Activated CD4-positive, alpha-beta T cell treated with anti-CD3 and anti-CD28 coated beads, Interleukin-2, amount 10 ng/mL, durations not matched to agents 7 days and 5 days (primary cell): ENCODE data around the gene TPK1. TPM values are rescaled to one million over a fixed set of nuclear protein-coding genes. Genes with fewer than 3 reads are reported as not detected.
"Not testable (repeated sequence)": the region's sequence is repeated elsewhere in the genome, so short reads cannot be mapped to it uniquely, and the experiment has no call there.

Source experiments
- CTCF ChIA-PET: fragments of 350-600 bp; sonication (Branson Sonifier 250); formaldehyde crosslinking; loops from one replicate; lab custom pipeline; 2021; ENCODE audit warnings: antibody characterized with exemption; lab: Charles Lee
- POLR2A ChIA-PET: fragments of 350-600 bp; sonication (Branson Sonifier 250); formaldehyde crosslinking; loops from one replicate; lab custom pipeline; 2021; ENCODE audit warnings: antibody characterized with exemption; lab: Charles Lee
- DNase-seq: peaks from one replicate; pipeline ENCODE4 v3.0.0-alpha.2; 2020
- H3K27ac Mint-ChIP-seq: one replicate; pipeline ENCODE4 v1.8.0; 2021; ENCODE audit warnings: mild to moderate bottlenecking, moderate library complexity, mixed read lengths
- H3K27me3 Mint-ChIP-seq: one replicate; pipeline ENCODE4 v1.8.0; 2021; ENCODE audit warnings: mixed read lengths
- H3K36me3 Mint-ChIP-seq: one replicate; pipeline ENCODE4 v1.8.0; 2021; ENCODE audit warnings: low read depth, mixed read lengths
- H3K4me1 Mint-ChIP-seq: one replicate; pipeline ENCODE4 v1.8.0; 2021; ENCODE audit warnings: mixed read lengths
- H3K4me3 Mint-ChIP-seq: one replicate; pipeline ENCODE4 v1.8.0; 2021; ENCODE audit warnings: mild to moderate bottlenecking, moderate library complexity, mixed read lengths
- H3K9me3 Mint-ChIP-seq: one replicate; pipeline ENCODE4 v1.8.0; 2021; ENCODE audit warnings: mixed read lengths
- total RNA-seq, 2 experiments: library from RNA; stranded (reverse); gene quantifications; one replicate each; pipeline ENCODE4 v1.2.3, GENCODE V29; 2021

TPK1 gene
- total RNA-seq, 2 experiments from 2014 or later, result 11.8 to 13.2 TPM

DNA sequence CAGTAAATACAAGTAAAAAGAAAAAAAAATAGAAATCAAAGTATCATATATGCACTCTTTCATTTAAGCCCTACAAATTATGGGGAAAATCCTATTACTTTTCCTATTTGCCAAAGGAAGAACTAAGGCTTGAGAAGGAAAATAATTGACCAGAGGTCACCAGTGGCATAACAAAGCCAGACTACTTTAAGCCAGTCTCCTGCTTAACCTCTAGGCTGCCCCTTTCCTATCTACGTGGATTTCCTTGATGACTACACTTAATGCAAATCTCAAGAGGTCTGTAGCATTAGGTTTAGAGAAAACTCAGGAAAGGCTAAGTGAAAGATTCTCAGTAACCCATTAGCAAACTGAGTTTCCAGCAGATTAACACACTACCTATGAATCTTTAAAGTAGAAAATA lies 49.8 kb downstream of the TPK1 start:
- H3K4me3 Mint-ChIP-seq, result no peak overlapping the region
- ChIA-PET CTCF (interaction anchor here (0.6 kb wide), 1 partner anchor 49 kb away, joined by 3 read pairs; the partner anchor contains the start of gene TPK1), POLR2A (no interaction called here)
- H3K36me3 Mint-ChIP-seq, result no peaks in the 10 kb centered on the region
- H3K4me1 Mint-ChIP-seq, result peaks cover 2% of the 10 kb centered on the region
- DNase-seq, result no peak
- H3K27me3 Mint-ChIP-seq, result no peaks in the 10 kb centered on the region
- H3K27ac Mint-ChIP-seq, result no peak overlapping the region
- H3K9me3 Mint-ChIP-seq, result no peaks in the 10 kb centered on the region

DNA sequence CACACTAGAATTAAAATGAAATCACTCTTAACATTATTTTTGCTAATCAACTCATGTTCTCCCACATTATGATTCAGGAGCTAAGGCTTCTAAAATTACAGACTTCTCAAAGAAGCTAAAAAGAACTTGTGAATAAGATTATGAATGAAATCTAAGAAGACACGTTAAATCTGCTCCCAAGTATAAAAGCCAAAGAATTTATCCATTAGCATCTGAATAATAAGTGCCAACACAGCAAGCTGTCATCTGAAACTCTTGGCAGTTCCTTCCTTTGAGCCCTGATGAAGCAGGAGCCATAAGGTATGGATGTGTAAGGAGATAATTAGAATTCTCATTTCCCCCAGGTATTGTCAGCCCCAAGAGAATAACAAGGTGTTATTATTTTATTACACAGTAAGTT lies 50.3 kb downstream of the TPK1 start:
- Mint-ChIP-seq H3K4me3 (no peak overlapping the region), H3K4me1 (peaks cover 2% of the 10 kb centered on the region), H3K27ac (no peak overlapping the region), H3K9me3 (no peaks in the 10 kb centered on the region), H3K27me3 (no peaks in the 10 kb centered on the region), H3K36me3 (no peaks in the 10 kb centered on the region)
- POLR2A ChIA-PET, result no interaction called here
- DNase-seq, result no peak
- CTCF ChIA-PET, result no interaction called here

DNA sequence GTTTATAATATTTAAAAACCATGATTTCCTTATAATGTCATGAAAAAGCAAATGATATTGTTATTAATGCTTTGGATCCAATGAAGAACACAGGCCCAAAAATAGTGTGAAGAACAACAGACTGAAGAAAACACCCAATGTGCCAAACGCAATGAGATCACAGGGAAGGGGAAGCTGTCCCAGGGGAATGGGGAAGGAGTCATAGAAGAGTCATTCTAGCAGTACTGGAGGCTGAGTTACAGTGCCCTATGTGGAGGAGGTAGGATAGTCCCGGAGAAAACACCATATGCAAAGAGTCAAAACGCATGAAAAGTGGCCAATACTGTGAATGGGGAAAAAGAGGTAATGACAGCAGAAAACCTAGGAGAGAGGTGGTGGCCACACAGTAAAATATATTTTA lies 50.9 kb downstream of the TPK1 start:
- H3K36me3 Mint-ChIP-seq, result no peaks in the 10 kb centered on the region
- H3K4me3 Mint-ChIP-seq, result no peak overlapping the region
- H3K4me1 Mint-ChIP-seq, result peaks cover 2% of the 10 kb centered on the region
- DNase-seq, result no peak
- no peak overlapping the region for H3K27ac Mint-ChIP-seq
- H3K27me3 Mint-ChIP-seq, result no peaks in the 10 kb centered on the region
- H3K9me3 Mint-ChIP-seq, result no peaks in the 10 kb centered on the region
- POLR2A ChIA-PET, result no interaction called here
- CTCF ChIA-PET, result interaction anchor here (0.6 kb wide), 1 partner anchor 57 kb away, joined by 4 read pairs; no protein-coding TSS in a partner anchor

DNA sequence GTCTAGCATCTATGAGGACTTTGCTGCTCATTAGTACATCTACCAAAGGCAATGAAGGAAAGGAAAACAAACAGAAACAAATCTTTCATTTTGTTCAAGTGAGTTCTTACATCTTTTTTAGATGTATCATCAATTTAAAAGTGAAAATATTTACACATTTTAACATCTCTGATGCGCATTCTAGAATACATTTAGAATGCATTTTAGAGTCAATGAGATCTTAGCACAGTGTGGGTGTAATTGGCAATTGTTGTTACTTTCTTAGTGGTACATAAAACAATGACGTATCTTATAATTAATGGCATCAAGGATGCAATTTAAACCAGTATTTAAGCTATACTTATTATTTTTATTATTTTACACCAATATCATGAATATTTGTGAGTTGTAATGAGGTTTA lies 51.4 kb downstream of the TPK1 start:
- POLR2A ChIA-PET, result no interaction called here
- CTCF ChIA-PET, result interaction anchor here (0.6 kb wide), 1 partner anchor 57 kb away, joined by 4 read pairs; no protein-coding TSS in a partner anchor
- Mint-ChIP-seq H3K27ac (no peak overlapping the region), H3K27me3 (no peaks in the 10 kb centered on the region), H3K9me3 (no peaks in the 10 kb centered on the region), H3K36me3 (no peaks in the 10 kb centered on the region), H3K4me3 (no peak overlapping the region), H3K4me1 (peaks cover 2% of the 10 kb centered on the region)
- no peak for DNase-seq

DNA sequence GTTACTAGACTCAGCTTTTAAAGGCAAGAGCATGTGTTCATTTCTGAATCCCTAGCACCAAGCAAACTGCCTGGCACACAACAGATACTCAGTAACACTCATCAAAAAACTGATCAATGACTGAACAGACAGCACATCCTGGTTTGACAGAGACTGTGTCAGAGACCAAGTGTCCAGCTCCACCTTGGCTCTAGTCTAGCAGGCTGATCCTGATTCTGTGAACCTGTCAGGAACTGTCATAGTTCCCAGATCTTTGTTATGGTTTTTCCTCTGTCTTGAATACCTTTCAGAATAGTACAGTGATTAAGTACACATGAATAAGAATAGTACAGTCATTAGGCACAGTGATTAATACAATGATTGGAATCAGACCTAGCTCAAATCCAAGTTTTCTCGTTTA lies 53.0 kb downstream of the TPK1 start:
- no peaks in the 10 kb centered on the region for H3K27me3 Mint-ChIP-seq
- no peak for DNase-seq
- H3K9me3 Mint-ChIP-seq, result peaks cover 4% of the 10 kb centered on the region
- peaks cover 3% of the 10 kb centered on the region for H3K4me1 Mint-ChIP-seq
- no peak overlapping the region for H3K4me3 Mint-ChIP-seq
- H3K27ac Mint-ChIP-seq, result no peak overlapping the region
- POLR2A ChIA-PET, result no interaction called here
- H3K36me3 Mint-ChIP-seq, result no peaks in the 10 kb centered on the region
- CTCF ChIA-PET, result interaction anchor here (1.4 kb wide), 1 partner anchor 10 kb away, joined by 4 read pairs; no protein-coding TSS in a partner anchor

DNA sequence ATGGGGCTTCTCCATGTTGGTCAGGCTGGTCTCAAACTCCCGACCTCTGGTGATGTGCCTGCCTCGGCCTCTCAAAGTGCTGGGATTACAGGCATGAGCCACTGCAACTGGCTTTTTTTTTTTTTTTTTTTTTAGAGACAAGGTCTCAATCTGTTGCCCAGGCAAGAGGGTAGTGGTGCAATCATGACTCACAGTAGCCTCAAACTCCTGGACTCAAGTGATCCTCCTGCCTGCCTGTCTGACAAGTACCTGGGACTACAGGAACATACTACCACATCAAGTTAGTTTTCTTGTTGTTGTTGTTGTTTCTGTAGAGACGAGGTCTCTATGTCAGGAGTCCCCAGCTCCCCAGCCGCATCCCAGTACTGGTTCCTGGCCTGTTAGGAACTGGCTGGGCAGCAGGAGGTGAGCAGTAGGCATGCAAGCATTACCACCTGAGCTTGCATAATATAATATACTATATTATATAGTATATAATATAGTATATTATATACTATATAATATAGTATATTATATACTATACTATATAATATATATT lies 55.7 kb downstream of the TPK1 start:
- H3K4me3 Mint-ChIP-seq, result no peak overlapping the region
- ChIA-PET POLR2A (no interaction called here), CTCF (no interaction called here)
- peaks cover 6% of the 10 kb centered on the region for H3K9me3 Mint-ChIP-seq
- no peaks in the 10 kb centered on the region for H3K36me3 Mint-ChIP-seq
- no peak overlapping the region for H3K27ac Mint-ChIP-seq
- no peaks in the 10 kb centered on the region for H3K27me3 Mint-ChIP-seq
- H3K4me1 Mint-ChIP-seq, result peaks cover 17% of the 10 kb centered on the region
- no peak for DNase-seq

DNA sequence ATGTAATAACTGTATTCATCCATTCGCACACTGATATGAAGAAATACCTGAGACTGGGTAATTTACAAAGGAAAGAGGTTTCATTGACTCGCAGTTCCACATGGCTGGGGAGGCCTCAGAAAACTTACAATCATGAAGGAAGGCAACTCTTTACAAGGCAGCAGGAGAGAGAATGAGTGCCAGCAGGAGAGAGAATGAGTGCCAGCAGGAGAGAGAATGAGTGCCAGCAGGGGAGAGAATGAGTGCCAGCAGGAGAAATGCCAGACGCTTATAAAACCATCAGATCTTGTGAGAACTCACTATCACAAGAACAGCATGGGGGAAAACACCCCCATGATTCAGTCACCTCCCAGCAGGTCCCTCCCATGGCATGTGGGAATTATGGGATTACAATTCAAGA lies 58.0 kb downstream of the TPK1 start:
- H3K9me3 Mint-ChIP-seq, H3K4me3 Mint-ChIP-seq, H3K27me3 Mint-ChIP-seq, POLR2A ChIA-PET, DNase-seq, H3K36me3 Mint-ChIP-seq, H3K27ac Mint-ChIP-seq, CTCF ChIA-PET: not testable (repeated sequence)
- H3K4me1 Mint-ChIP-seq, result peaks cover 17% of the 10 kb centered on the region

DNA sequence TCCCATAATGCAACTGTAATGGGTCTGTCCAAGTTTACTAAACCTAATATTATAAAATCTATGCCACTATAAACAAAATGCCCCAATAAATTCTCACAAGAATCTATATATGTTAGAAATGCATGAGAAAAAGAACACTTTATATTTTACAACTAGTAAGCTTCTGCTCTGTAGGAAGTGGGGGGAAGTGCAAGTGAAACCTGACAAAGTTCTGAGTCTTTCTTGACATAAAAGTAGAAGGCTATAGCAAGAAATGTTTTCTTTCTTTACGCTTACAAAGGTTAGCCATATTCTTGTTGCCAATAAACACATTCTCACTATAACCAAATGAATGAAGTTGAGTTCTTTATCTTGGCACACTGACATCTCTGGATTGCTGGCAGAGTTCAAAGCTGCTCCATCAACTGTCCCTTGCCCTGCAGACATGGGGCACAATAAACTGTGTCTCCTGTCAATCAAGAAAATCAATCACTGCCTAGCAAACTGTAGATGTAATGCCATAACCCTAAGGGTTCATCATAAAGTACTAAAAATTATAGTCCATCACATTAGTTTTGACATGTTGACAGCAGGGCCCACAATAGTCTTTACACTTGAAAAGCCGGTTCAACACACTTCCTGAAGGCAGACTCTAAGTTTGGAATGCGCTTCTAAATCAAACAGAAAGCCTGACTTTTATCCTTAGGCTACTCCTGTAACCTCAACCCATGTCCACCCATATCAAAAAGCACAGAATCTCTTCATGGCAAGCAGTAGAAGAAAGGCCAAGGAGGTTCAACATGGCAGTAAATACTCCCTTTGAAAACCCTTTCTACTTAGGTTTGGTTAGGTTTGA lies 58.6 kb downstream of the TPK1 start:
- Mint-ChIP-seq H3K27ac (no peak overlapping the region), H3K4me3 (no peak overlapping the region), H3K9me3 (peaks cover 6% of the 10 kb centered on the region), H3K27me3 (no peaks in the 10 kb centered on the region), H3K4me1 (peaks cover 17% of the 10 kb centered on the region), H3K36me3 (no peaks in the 10 kb centered on the region)
- ChIA-PET CTCF (no interaction called here), POLR2A (no interaction called here)
- DNase-seq, result no peak

DNA sequence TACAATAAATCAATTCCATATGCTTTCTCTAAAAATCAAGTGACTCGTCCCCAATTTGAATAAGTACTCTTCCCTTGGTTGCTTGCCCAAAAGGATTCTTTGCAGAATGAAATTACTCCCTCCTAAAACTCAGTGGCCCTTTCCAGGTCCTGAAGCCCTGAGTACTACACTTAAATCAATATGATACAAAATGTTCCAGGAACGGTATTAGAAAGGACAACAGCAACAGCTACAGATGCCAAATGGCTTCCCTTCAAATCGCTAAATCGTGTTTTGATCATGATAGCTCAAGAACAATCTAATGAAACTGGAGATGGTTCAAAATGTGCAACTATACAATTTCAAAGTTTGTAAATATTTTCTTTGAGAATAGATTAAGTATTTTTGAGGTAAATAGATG lies 59.4 kb downstream of the TPK1 start:
- Mint-ChIP-seq H3K27ac (no peak overlapping the region), H3K27me3 (no peaks in the 10 kb centered on the region)
- POLR2A ChIA-PET, result no interaction called here

DNA sequence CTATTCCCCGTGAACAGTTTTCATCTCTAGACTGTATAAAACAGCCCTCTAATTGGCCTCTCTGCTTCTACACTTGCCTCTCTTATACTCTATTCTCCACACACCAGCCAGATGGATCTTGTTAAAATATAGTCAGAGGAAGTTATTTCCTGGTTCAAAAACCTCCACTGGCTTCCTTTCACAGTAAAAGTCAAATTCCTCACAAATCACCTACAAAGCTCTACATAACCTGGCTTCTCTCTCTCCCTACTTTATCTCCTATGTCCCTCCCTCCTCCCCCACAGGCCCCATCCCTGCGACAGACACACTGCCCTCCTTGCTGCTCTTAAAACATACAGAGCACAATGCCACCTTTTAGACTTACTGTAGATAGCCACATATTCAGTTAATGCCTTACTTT lies 60.1 kb downstream of the TPK1 start:
- peaks cover 17% of the 10 kb centered on the region for H3K4me1 Mint-ChIP-seq
- no peak overlapping the region for H3K4me3 Mint-ChIP-seq
- ChIA-PET POLR2A (no interaction called here), CTCF (no interaction called here)
- H3K9me3 Mint-ChIP-seq, result peaks cover 6% of the 10 kb centered on the region
- no peak for DNase-seq
- H3K27ac Mint-ChIP-seq, result peak overlapping the region; percentile 19
- H3K36me3 Mint-ChIP-seq, result no peaks in the 10 kb centered on the region
- H3K27me3 Mint-ChIP-seq, result no peaks in the 10 kb centered on the region

More for the DNA sequence above, 59.4 kb downstream of the TPK1 start:
- Mint-ChIP-seq H3K9me3 (peaks cover 6% of the 10 kb centered on the region), H3K4me3 (no peak overlapping the region), H3K36me3 (no peaks in the 10 kb centered on the region), H3K4me1 (peaks cover 17% of the 10 kb centered on the region)
- CTCF ChIA-PET, result no interaction called here
- no peak for DNase-seq

DNA sequence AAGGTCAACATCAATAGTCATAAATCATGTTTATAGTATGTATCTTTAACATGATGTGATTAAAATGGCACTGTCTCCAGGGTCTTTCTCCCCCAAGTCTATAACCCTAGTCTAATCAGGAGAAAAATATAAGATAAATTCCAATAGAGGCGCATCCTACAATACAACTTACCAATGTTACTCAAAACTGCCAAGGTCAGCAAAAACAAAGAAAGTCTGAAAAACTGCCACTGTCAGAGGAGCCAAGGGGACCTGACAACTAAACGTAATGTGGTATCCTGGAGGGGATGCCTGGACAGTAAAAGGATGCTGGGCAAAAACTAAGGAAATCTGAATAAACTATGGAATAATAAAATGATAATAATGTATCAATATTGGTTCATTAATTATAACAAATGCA lies 63.9 kb downstream of the TPK1 start:
- H3K4me3 Mint-ChIP-seq, result no peak overlapping the region
- ChIA-PET POLR2A (no interaction called here), CTCF (no interaction called here)
- no peaks in the 10 kb centered on the region for H3K27me3 Mint-ChIP-seq
- no peak overlapping the region for H3K27ac Mint-ChIP-seq
- no peak for DNase-seq
- no peaks in the 10 kb centered on the region for H3K36me3 Mint-ChIP-seq
- H3K4me1 Mint-ChIP-seq, result peaks cover 8% of the 10 kb centered on the region
- no peaks in the 10 kb centered on the region for H3K9me3 Mint-ChIP-seq

DNA sequence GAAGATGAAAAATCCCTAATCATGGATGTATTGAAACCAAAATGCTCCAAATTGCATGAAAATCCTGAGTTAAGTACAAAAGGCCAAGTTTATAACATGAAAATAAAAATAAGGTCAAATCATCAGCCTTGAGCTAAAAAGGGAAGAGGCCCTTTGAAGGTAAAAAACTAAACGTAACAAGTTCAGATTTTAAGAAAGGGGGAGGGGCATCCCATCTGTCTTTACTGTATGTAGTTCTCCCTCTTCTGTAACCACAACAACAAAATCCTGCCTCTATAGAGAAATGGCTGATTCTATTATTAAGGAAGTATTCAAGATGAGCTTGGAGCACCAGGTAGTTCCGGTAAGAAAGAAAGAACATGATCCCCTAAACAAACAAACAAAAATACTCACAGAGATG lies 64.7 kb downstream of the TPK1 start:
- Mint-ChIP-seq H3K27me3 (no peaks in the 10 kb centered on the region), H3K36me3 (no peaks in the 10 kb centered on the region), H3K27ac (no peak overlapping the region), H3K4me1 (peaks cover 4% of the 10 kb centered on the region), H3K4me3 (no peak overlapping the region), H3K9me3 (no peaks in the 10 kb centered on the region)
- DNase-seq, result no peak
- CTCF ChIA-PET, result no interaction called here
- POLR2A ChIA-PET, result no interaction called here

DNA sequence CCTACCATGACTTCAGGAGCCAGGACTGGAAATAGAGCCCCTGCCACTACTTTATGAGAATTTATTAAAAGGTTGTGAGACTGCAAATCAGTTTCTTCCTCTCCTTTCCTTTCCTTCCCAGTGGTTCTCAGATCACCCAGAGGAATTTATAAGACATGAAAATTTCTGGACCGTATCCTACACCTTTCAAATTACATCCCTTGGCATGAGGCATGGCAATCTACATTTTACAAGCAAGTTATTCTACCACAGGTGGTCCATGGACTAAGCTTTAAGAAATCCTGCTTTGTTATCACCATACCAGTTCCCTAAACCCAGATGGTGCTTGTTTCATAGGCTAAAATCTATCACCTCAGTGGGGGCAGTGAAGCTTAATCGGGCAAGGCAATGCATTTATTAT lies 66.5 kb downstream of the TPK1 start:
- ChIA-PET CTCF (no interaction called here), POLR2A (no interaction called here)
- no peak for DNase-seq
- Mint-ChIP-seq H3K4me1 (no peaks in the 10 kb centered on the region), H3K27me3 (no peaks in the 10 kb centered on the region), H3K36me3 (peaks cover 1% of the 10 kb centered on the region), H3K9me3 (no peaks in the 10 kb centered on the region), H3K4me3 (no peak overlapping the region), H3K27ac (no peak overlapping the region)
